Activated CD4-positive, alpha-beta memory T cell treated with anti-CD3 and anti-CD28 coated beads, Interleukin-2, amount 10 ng/mL, durations not matched to agents 7 days and 5 days (primary cell): ENCODE data around the gene EDAR. TPM values are rescaled to one million over a fixed set of nuclear protein-coding genes. Genes with fewer than 3 reads are reported as not detected.

Experiments used
- CTCF ChIA-PET: fragments of 350-600 bp; sonication (Branson Sonifier 250); formaldehyde crosslinking; loops from one replicate; lab custom pipeline; 2021; ENCODE audit warnings: antibody characterized with exemption, inconsistent platforms; lab: Charles Lee
- POLR2A ChIA-PET: fragments of 350-600 bp; sonication (Branson Sonifier 250); formaldehyde crosslinking; loops from one replicate; lab custom pipeline; 2021; ENCODE audit warnings: antibody characterized with exemption; lab: Charles Lee
- DNase-seq: peaks from one replicate; pipeline ENCODE4 v3.0.0-alpha.2; 2020
- H3K27ac Mint-ChIP-seq: one replicate; pipeline ENCODE4 v1.8.0; 2021; ENCODE audit warnings: mild to moderate bottlenecking, mixed read lengths
- H3K27me3 Mint-ChIP-seq: one replicate; pipeline ENCODE4 v1.8.0; 2021; ENCODE audit warnings: mixed read lengths
- H3K36me3 Mint-ChIP-seq: one replicate; pipeline ENCODE4 v1.8.0; 2021; ENCODE audit warnings: low read depth, mixed read lengths
- H3K4me1 Mint-ChIP-seq: one replicate; pipeline ENCODE4 v1.8.0; 2021; ENCODE audit warnings: mixed read lengths
- H3K4me3 Mint-ChIP-seq: one replicate; pipeline ENCODE4 v1.8.0; 2021; ENCODE audit warnings: mild to moderate bottlenecking, mixed read lengths
- H3K9me3 Mint-ChIP-seq: one replicate; pipeline ENCODE4 v1.8.0; 2021; ENCODE audit warnings: mixed read lengths
- total RNA-seq, 2 experiments: library from RNA; stranded (reverse); gene quantifications; one replicate each; pipeline ENCODE4 v1.2.3, GENCODE V29; 2021

Gene EDAR
- total RNA-seq, 2 experiments from 2014 or later = not detected

DNA sequence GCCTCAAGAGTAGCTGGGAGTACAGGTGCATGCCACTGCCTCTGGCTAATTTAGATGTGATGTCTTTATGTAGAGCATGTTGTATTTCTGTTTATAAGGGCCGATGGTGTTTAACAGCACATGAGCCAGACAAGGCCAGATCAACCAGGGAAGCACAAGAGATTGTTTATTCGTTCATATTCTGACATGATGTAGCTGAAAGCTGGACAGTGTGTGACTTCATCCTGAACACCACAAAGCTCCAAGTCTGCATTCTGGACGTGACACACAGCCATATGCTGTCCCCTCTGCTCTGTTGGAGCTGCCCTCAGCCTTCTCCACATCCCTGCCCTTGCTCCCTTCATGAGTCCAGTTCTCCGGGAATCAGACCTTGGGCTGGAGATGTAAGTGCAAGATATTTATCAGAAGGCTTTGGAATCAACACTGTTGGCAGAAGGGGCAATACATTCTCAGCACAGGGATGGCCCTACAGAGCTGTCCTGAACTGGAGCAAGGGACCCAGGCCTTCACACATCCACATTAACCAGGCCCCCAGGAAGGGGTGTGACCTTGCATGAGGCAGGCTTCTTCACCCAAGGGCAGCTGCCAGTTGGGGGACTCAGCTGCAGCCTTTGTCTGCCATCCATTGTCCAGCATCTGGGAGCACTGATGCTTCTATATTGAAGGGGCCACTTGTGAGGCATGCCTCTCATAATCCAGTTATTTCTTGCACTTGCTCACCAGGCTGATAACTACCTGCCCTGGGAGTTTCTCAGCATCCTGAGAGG, 38.5 kb downstream of the EDAR start:
- no peak for DNase-seq
- Mint-ChIP-seq H3K27me3 (no peaks in the 10 kb centered on the region), H3K4me1 (no peaks in the 10 kb centered on the region), H3K36me3 (peaks cover 6% of the 10 kb centered on the region), H3K9me3 (peaks cover 22% of the 10 kb centered on the region), H3K4me3 (no peak overlapping the region), H3K27ac (no peak overlapping the region)
- CTCF ChIA-PET = no interaction called here
- POLR2A ChIA-PET = no interaction called here

DNA sequence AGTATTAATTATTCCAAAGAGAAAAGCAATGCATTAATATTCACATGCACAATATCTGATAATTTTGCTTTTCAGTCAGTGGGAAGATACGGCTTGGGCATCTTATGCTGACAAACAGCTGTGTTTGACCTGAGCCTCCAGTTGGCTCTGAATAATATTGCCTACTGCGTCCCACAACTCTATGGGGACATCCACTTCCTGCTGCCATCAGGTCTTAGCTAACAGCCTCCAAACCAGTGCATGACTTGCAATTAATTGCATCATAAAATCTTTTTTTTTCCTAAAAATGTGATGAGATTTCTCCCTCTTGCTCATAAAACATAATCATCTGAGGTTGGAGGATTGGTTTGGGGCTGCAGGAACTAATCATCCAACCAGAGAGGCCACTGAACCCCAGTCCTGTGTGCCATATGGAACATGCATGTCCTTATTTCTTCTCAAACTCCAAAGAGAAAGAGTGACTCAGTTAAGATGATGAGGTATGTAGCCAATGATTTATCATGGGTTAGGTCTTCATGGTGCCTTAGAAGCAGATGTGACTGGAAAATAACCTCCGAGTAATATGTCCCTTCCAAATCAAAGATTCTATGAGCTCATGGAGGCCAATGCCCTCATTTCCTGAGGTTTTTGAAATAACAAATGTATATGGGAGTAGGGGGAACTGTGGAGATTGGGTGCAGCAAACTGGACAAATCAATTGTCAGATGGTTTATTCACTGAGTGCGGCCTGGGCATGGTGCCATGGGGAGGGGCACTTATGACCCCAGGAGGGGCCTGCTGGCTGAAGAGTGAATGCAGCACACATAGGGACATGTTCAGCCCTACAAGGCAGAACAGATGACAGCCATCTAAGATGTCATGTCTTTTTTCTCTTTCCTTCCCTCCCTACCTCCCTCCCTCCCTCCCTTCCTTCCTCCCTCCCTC, 39.4 kb downstream of the EDAR start:
- Mint-ChIP-seq H3K27ac (no peak overlapping the region), H3K4me1 (no peaks in the 10 kb centered on the region), H3K4me3 (no peak overlapping the region), H3K27me3 (no peaks in the 10 kb centered on the region), H3K36me3 (peaks cover 6% of the 10 kb centered on the region), H3K9me3 (peaks cover 22% of the 10 kb centered on the region)
- ChIA-PET POLR2A (no interaction called here), CTCF (no interaction called here)
- DNase-seq = no peak

DNA sequence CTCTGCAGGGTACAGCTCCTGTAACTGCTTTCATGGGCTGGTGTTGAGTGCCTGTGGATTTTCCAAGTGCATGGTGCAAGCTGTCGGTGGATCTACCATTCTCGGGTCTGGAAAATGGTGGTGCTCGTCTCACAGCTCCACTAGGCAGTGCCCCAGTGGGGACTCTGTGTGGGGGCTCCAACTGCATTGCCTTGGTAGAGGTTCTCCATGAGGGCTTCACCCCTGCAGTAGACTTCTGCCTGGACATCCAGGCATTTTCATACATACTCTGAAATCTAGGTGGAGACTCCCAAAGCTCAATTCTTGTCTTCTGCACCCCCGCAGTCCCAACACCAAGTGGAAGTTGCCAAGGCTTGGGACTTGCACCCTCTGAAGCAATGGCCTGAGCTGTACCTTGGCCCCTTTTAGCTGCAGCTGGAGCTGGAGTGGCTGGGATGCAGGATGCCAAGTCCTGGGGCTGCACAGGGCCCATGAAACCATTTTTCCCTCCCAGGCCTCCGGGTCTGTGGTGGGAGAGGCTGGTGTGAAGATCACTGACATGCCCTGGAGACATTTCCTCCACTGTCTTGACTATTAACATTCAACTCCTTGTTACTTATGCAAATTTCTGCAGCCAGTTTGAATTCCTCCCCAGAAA, 41.6 kb downstream of the EDAR start:
- POLR2A ChIA-PET = no interaction called here
- Mint-ChIP-seq H3K4me1 (no peaks in the 10 kb centered on the region), H3K9me3 (peaks cover 22% of the 10 kb centered on the region), H3K27ac (no peak overlapping the region), H3K4me3 (no peak overlapping the region), H3K27me3 (no peaks in the 10 kb centered on the region), H3K36me3 (peaks cover 6% of the 10 kb centered on the region)
- CTCF ChIA-PET = no interaction called here
- no peak for DNase-seq

DNA sequence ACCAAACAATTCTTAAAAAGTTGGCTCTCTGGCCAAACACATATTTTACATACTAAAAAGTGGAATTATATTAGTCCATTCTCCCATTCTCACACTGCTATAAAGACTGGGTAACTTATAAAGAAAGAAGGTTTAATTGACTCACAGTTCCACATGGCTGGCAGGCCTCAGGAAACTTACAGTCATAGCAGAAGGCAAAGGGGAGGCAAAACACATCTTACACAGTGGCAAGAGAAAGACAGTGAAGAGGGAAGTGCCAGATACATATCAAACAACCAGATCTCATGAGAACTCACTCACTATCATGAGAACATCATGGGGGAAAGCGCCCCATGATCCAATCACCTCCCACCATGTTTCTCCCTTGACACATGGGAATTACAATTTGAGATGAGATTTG, 42.6 kb downstream of the EDAR start:
- DNase-seq = no peak
- POLR2A ChIA-PET = no interaction called here
- H3K27ac Mint-ChIP-seq = no peak overlapping the region

DNA sequence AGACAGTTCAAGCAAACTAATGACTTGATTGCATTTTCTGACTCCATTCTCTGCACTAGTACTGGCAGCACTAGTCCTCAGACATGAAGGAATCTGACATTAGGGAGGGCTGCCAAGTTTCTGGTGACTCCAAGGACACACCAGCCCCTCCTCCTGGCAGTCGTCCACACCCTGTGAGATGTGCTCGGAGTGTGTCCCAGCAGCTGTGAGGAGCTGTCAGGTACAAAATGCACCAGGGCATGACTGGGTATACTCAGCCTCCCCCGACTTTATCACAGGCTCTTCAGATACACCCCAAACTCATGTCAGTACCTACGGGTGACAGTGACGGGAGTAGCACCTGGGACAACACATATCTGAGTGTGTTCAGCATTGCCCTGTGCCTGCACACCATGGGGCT, 43.1 kb downstream of the EDAR start:
- ChIA-PET CTCF (no interaction called here), POLR2A (no interaction called here)
- Mint-ChIP-seq H3K9me3 (peaks cover 22% of the 10 kb centered on the region), H3K27ac (no peak overlapping the region), H3K4me1 (no peaks in the 10 kb centered on the region), H3K36me3 (peaks cover 6% of the 10 kb centered on the region), H3K4me3 (no peak overlapping the region), H3K27me3 (no peaks in the 10 kb centered on the region)
- no peak for DNase-seq

More for the DNA sequence above, 42.6 kb downstream of the EDAR start:
- no peak overlapping the region for H3K4me3 Mint-ChIP-seq
- H3K27me3 Mint-ChIP-seq = no peaks in the 10 kb centered on the region
- no peaks in the 10 kb centered on the region for H3K4me1 Mint-ChIP-seq
- CTCF ChIA-PET = no interaction called here
- peaks cover 6% of the 10 kb centered on the region for H3K36me3 Mint-ChIP-seq
- H3K9me3 Mint-ChIP-seq = peaks cover 22% of the 10 kb centered on the region

DNA sequence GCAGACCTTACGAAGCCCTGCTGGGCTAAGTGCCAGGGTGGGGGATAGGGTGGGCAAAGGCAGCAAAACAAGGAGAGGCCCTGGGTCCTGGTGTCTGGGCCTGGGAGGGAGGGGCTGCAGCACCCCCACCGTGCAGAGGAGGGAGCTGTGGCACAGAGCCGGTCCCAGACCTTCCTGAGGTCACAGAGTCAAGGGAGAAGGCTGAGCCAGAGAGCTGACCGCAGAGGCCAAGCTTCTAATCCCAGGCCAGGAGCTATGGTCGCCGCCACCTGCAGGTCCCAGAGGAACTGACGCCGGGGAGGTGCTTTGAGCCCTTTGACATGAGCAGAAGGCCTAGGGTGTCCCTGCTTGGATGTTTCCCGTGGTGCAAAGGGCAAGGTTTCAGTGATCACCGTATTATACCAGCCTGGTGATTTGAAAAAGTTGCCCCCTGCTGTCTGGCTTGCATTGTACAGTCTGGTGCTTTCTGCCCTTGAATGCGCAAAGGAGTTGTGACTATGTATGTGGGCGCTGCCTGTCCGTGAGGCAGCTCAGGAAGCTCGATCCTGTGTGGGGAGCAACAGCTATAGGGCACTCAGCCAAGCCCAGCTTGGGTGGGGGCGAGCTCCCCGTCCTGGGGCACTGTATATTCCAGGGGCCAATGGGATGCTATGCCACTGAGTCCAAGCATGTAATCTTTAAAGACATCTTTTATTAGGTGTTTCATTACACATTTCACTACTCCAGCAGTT, 44.3 kb downstream of the EDAR start:
- Mint-ChIP-seq H3K27me3 (no peaks in the 10 kb centered on the region), H3K36me3 (peaks cover 6% of the 10 kb centered on the region), H3K4me3 (no peak overlapping the region), H3K9me3 (peaks cover 19% of the 10 kb centered on the region), H3K4me1 (no peaks in the 10 kb centered on the region), H3K27ac (no peak overlapping the region)
- ChIA-PET CTCF (no interaction called here), POLR2A (no interaction called here)
- no peak for DNase-seq

DNA sequence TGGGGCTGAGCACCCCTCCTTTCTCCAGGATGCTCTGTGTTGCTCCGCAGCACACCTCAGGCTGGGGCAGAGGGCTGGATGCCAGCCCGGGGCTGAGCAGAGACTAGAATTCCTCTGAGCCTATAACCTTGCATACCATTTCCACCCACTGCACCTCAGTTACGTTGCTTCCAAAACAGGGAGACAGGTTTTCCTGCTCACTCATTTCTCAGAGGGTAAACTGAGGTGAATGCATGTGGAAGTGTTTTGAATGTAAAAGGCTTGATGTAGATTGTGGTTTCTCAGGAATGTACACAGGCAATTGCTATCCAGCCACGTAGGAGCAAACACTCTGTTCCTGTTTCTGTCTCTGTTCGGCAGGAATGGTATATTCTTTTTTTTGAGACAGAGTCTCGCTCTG, 45.3 kb downstream of the EDAR start:
- no peaks in the 10 kb centered on the region for H3K27me3 Mint-ChIP-seq
- CTCF ChIA-PET = no interaction called here
- H3K4me1 Mint-ChIP-seq = no peaks in the 10 kb centered on the region
- no peak overlapping the region for H3K4me3 Mint-ChIP-seq
- H3K27ac Mint-ChIP-seq = no peak overlapping the region
- POLR2A ChIA-PET = no interaction called here
- peaks cover 16% of the 10 kb centered on the region for H3K9me3 Mint-ChIP-seq
- no peak for DNase-seq
- H3K36me3 Mint-ChIP-seq = peaks cover 6% of the 10 kb centered on the region

DNA sequence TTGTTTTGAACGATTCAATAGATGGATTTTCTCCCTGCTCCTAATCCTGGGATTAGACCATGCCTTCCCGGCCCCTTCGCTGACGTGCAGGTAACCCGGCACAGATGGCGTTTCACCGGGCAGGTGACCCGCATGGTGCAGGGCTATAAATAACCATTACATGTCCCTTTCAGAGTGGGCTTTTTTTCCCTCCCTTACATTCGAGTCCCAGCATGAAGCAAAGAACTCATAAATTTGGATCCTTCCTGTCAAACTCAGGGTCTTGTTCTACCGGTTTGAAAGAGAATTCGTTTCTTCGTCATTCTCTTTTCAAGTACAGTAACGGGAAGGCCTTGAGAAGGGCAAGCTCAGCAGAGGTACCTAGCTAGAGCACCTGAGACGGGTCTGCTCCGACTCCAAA, 46.1 kb downstream of the EDAR start:
- CTCF ChIA-PET = no interaction called here
- DNase-seq = no peak
- no peaks in the 10 kb centered on the region for H3K27me3 Mint-ChIP-seq
- peaks cover 9% of the 10 kb centered on the region for H3K9me3 Mint-ChIP-seq
- H3K36me3 Mint-ChIP-seq = peaks cover under 1% of the 10 kb centered on the region
- POLR2A ChIA-PET = no interaction called here
- H3K4me1 Mint-ChIP-seq = peaks cover 6% of the 10 kb centered on the region
- H3K27ac Mint-ChIP-seq = no peak overlapping the region
- no peak overlapping the region for H3K4me3 Mint-ChIP-seq

DNA sequence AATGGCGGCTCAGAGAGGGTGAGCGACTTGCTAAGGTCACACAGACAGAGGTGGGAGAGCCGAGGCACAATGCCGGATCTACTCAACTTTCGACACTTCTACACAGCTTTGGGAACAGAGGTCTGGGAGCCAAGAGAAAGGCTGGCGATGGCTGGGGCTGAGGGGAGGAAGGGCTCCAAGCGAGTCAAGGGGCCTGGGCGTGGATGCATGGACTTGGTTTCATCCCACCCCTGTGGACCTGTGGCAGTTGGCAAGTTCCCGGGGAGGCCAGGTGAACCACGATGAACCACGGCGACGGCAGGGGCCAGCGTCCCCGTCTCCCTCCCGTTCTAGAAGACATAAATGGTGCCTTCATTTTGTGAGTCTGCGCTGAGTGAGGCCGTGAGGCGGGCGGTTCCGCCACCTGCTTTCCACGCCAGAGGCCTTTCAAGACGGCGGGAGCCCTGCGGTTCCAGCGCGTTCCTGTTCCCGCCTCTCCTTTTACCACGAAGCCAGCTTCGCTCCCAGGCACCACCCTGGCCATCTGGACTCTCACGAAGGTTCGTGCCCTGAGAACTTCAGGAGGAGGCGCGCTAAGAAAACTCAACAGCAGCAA, 46.7 kb downstream of the EDAR start:
- no peaks in the 10 kb centered on the region for H3K27me3 Mint-ChIP-seq
- H3K4me1 Mint-ChIP-seq = peaks cover 10% of the 10 kb centered on the region
- H3K36me3 Mint-ChIP-seq = no peaks in the 10 kb centered on the region
- H3K27ac Mint-ChIP-seq = no peak overlapping the region
- peaks cover 8% of the 10 kb centered on the region for H3K9me3 Mint-ChIP-seq
- no peak overlapping the region for H3K4me3 Mint-ChIP-seq
- ChIA-PET POLR2A (no interaction called here), CTCF (no interaction called here)
- no peak for DNase-seq

DNA sequence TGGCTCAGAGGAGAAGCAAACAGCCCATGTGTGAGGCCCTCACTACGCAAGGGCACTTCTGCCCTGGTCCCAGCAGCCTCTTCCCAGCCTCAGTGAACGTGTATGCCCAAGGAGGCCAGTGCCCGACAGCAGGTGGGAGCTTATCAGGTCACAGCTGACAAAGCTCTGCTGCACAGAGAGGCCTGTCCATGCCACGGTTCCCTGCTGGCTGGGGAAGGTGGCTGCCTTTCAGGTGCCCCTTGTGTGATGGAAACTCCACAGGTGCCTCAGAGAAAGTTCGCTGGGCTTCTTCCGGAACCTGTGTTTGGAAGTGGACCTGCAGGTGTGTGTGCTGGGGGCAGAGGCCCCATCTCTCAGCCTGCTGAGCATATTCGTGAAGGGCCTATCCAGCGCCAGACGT, 47.3 kb downstream of the EDAR start:
- Mint-ChIP-seq H3K36me3 (no peaks in the 10 kb centered on the region), H3K27me3 (no peaks in the 10 kb centered on the region), H3K9me3 (peaks cover 3% of the 10 kb centered on the region), H3K27ac (no peak overlapping the region), H3K4me3 (no peak overlapping the region), H3K4me1 (peaks cover 12% of the 10 kb centered on the region)
- ChIA-PET CTCF (interaction anchor here (1.5 kb wide), 1 partner anchor 13 kb away, joined by 4 read pairs; no protein-coding TSS in a partner anchor), POLR2A (no interaction called here)
- DNase-seq = no peak

DNA sequence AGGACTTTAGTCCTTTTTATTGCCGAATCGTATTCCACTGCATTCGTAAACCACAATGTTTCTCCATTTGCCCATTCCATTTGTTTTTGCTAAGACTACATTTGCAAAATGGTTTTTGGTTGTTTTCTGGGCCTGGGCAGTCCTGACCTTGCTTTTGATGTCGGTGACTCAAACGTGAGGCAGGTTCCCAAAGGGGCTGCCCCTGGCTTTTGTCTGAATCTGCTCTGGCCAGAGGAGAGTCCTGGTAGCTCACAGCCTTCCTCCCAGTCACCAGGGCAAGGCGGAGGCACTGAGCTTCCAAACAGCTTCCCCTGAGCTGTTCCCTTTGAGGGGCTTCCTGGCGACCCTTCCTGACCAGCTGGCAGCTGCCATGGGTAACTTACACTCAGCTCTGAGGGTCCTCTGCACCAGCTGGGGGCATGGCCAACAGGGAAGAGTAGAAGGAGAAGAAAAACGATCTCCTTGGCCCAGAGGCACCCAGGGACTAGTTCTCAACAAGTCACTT, 47.8 kb downstream of the EDAR start:
- DNase-seq = no peak
- H3K27me3 Mint-ChIP-seq = no peaks in the 10 kb centered on the region
- no peak overlapping the region for H3K4me3 Mint-ChIP-seq
- no peak overlapping the region for H3K27ac Mint-ChIP-seq
- H3K36me3 Mint-ChIP-seq = no peaks in the 10 kb centered on the region
- POLR2A ChIA-PET = no interaction called here
- peaks cover 12% of the 10 kb centered on the region for H3K4me1 Mint-ChIP-seq
- H3K9me3 Mint-ChIP-seq = no peaks in the 10 kb centered on the region
- CTCF ChIA-PET = interaction anchor here (1.5 kb wide), 1 partner anchor 13 kb away, joined by 4 read pairs; no protein-coding TSS in a partner anchor

DNA sequence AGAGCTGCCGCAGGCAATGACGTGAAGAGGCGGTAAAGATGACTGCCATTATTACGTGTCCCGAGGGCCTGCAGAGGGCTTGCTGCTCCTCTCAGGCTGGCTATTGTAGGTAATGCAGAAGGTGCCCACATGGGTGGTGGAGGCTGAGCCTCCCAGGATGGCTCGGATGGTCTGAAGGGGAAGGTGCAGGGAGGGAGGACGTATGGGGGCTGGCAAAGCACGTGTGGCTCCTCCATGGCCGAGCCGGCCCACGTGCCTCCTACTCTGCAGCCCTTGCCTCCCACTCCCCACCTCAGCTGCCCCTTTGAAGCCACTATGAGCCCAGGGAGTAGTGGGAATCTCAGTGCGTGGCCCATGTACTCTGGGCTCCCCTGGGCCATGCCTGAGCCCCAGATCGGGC, 48.9 kb downstream of the EDAR start:
- no peaks in the 10 kb centered on the region for H3K9me3 Mint-ChIP-seq
- no peak for DNase-seq
- H3K4me1 Mint-ChIP-seq = peaks cover 12% of the 10 kb centered on the region
- H3K27ac Mint-ChIP-seq = no peak overlapping the region
- no peak overlapping the region for H3K4me3 Mint-ChIP-seq
- ChIA-PET CTCF (interaction anchor here (1.5 kb wide), 1 partner anchor 12 kb away, joined by 4 read pairs; no protein-coding TSS in a partner anchor), POLR2A (no interaction called here)
- H3K36me3 Mint-ChIP-seq = no peaks in the 10 kb centered on the region
- no peaks in the 10 kb centered on the region for H3K27me3 Mint-ChIP-seq
